Neural crest cell (in vitro differentiated cells): ENCODE measurements around the gene XDH. TPM values are rescaled to one million over a fixed set of nuclear protein-coding genes. Genes with fewer than 3 reads are reported as not detected.
A peak's percentile ranks its signal among the peaks of the same experiment; 100 is the strongest.

Experiments
- DNase-seq: peaks from one replicate; pipeline ENCODE4 v3.0.0; 2021; ENCODE audit warnings: low read depth, mixed read lengths, low spot score
- H3K27ac Mint-ChIP-seq: one replicate; pipeline ENCODE4 v1.8.0; 2021; ENCODE audit warnings: mild to moderate bottlenecking, mixed read lengths; ENCODE audit not compliant: unreplicated experiment
- H3K27me3 Mint-ChIP-seq: 2 replicates; pipeline ENCODE4 v1.8.0; 2021; ENCODE audit warnings: low read depth, mild to moderate bottlenecking, mixed read lengths
- H3K36me3 Mint-ChIP-seq: 2 replicates; pipeline ENCODE4 v1.8.0; 2021; ENCODE audit warnings: low read depth, mild to moderate bottlenecking, mixed read lengths
- H3K4me1 Mint-ChIP-seq: 2 replicates; pipeline ENCODE4 v1.8.0; 2021; ENCODE audit warnings: mixed read lengths
- H3K4me3 Mint-ChIP-seq: one replicate; pipeline ENCODE4 v1.8.0; 2021; ENCODE audit warnings: mild to moderate bottlenecking, mixed read lengths
- H3K9me3 Mint-ChIP-seq: 2 replicates; pipeline ENCODE4 v1.8.0; 2021; ENCODE audit warnings: mixed read lengths
- total RNA-seq: library from RNA; stranded (reverse); gene quantifications from 2 replicates; pipeline ENCODE4 v1.2.1, GENCODE V29; 2021
- TF ChIP-seq, protein P1 (sequence below): fragments of 200-600 bp; sonication (generic); conservative IDR thresholded peaks from 2 replicates; pipeline ENCODE4 v1.5.0; 2021; ENCODE audit warnings: antibody characterized with exemption, mild to moderate bottlenecking

Gene XDH
- total RNA-seq, 1 donor from 2014 or later, result 0.75 TPM

DNA sequence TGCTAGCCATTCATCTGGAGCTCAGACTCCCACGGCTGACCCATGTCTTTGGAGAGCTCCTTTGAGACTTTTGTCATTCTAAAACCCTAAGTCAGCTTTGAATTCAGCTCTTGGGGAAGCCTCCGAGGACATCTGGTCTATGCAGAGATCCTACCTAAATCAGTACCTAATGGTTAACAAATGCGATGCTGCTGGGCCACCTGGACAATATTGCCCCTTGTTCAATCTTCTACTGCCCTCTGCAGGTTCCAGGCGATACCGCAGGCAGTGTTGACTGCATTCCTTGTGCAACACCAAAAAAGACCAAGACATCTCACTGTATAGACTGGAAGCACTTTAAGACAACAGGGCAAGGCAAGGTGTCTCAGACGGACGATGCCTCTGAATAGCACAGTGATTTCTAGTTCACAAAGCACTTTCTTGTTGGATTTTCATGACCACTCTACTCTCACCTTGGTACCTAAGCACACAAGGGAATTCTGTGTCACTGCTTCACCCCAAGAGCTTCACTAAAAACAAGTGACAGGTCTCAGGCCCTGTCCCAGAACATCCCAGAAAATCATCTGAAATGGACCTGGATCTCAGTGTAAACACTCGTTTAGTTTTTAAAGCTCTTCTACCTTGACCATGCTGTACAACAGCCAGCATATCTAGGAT, 80.9 kb downstream of the XDH start:
- H3K4me1 Mint-ChIP-seq, result no peaks in the 10 kb centered on the region
- peaks cover 4% of the 10 kb centered on the region for H3K27me3 Mint-ChIP-seq
- H3K9me3 Mint-ChIP-seq, result no peaks in the 10 kb centered on the region
- H3K4me3 Mint-ChIP-seq, result no peak overlapping the region
- no peaks in the 10 kb centered on the region for H3K36me3 Mint-ChIP-seq
- TF ChIP-seq, protein P1, sequence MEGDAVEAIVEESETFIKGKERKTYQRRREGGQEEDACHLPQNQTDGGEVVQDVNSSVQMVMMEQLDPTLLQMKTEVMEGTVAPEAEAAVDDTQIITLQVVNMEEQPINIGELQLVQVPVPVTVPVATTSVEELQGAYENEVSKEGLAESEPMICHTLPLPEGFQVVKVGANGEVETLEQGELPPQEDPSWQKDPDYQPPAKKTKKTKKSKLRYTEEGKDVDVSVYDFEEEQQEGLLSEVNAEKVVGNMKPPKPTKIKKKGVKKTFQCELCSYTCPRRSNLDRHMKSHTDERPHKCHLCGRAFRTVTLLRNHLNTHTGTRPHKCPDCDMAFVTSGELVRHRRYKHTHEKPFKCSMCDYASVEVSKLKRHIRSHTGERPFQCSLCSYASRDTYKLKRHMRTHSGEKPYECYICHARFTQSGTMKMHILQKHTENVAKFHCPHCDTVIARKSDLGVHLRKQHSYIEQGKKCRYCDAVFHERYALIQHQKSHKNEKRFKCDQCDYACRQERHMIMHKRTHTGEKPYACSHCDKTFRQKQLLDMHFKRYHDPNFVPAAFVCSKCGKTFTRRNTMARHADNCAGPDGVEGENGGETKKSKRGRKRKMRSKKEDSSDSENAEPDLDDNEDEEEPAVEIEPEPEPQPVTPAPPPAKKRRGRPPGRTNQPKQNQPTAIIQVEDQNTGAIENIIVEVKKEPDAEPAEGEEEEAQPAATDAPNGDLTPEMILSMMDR, result peak; percentile 95
- DNase-seq, result peak; percentile 81
- no peak overlapping the region for H3K27ac Mint-ChIP-seq

DNA sequence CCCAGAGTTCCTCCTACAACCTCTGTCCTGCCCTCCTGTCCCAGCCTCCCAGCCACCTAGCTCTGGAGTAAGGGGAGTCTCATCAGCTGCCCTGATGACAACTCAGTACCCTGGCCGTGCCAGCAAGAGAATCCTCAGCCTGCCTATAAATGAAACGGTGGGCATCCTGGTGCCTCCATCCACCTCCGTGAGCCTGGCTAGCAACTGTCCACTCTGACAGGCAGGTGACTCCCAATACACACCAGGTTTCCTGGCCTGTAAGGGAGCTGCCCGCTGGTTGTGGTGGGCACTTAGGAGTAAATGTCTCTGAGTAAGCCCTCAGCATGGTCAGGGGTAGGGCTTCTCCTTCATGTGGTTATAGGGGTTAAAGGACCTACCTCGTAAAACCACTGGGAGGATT, 81.5 kb downstream of the XDH start:
- Mint-ChIP-seq H3K36me3 (no peaks in the 10 kb centered on the region), H3K4me1 (no peaks in the 10 kb centered on the region), H3K9me3 (no peaks in the 10 kb centered on the region), H3K4me3 (no peak overlapping the region), H3K27ac (no peak overlapping the region), H3K27me3 (peaks cover 4% of the 10 kb centered on the region)
- DNase-seq, result no peak
- TF ChIP-seq, protein P1, result no peak

DNA sequence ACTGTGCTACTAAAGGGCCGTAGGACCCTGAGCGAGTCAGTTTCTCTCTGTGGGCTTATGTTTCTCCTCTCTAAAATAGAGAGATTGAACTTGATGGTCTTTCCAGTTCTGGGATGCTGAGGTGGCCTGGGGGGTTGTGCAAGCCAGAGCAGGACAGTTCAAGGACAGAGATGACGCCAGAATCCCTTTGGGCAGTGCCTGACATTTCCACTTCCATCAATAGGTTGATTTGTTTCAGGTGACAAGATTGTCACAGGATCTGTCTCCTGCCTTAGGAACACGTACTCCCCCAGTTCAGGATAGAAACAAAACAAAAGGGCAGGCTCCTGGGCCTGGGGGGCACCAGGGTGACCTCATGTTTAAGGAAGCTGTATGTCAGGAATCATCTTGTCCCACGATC, 82.0 kb downstream of the XDH start:
- Mint-ChIP-seq H3K36me3 (no peaks in the 10 kb centered on the region), H3K27ac (no peak overlapping the region), H3K27me3 (peaks cover 4% of the 10 kb centered on the region), H3K9me3 (no peaks in the 10 kb centered on the region), H3K4me3 (no peak overlapping the region), H3K4me1 (no peaks in the 10 kb centered on the region)
- no peak for DNase-seq
- TF ChIP-seq, protein P1, result no peak

DNA sequence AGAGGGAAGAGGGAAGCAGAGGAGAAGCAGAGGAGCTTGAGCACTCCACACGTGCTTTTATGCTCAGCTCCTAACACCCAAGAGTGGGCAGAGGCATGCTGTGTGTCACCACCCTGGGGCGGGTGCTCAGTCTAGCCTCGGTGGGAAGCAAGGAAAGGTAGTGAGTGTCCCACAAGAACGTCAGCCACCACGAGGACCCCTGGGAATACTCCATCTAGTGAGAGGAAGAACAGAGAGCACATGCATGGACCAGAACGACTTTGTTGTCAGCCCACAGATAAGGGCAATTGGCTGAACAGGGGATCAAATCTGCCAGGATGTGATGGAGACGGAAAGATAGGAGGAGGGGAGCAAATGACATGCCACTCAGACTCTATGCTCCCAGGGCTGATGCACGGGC, 83.4 kb downstream of the XDH start:
- Mint-ChIP-seq H3K27ac (no peak overlapping the region), H3K36me3 (no peaks in the 10 kb centered on the region), H3K27me3 (peaks cover 4% of the 10 kb centered on the region), H3K9me3 (no peaks in the 10 kb centered on the region), H3K4me3 (no peak overlapping the region), H3K4me1 (no peaks in the 10 kb centered on the region)
- DNase-seq, result no peak
- TF ChIP-seq, protein P1, result no peak

DNA sequence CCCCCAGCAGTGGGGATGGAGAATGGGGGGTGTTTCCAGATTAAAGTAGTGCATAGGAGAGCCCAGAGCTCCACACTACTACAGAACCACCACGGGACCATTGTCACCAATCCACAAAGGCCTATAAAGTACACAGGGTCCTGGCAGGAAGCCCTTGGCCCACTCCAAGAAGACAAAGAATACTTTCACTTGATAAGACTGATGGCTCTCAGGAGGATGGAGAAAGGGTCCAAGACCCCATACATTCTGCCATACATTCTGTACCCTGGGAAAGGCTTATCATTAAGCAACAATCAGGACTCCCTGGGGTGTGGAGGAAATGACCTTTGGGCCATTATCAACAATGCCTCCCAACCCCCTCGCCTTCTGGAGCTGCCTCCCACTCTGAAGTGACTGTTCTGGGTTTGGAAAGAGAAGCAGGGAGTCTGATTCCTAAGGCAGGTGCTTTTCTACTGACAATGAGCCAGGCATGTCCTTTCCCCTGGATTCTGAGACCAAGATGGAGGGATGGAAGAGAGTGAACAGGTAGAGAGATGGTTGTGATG, 85.4 kb downstream of the XDH start:
- Mint-ChIP-seq H3K27ac (peak overlapping the region; percentile 81), H3K4me1 (no peaks in the 10 kb centered on the region), H3K27me3 (peaks cover 4% of the 10 kb centered on the region), H3K36me3 (no peaks in the 10 kb centered on the region), H3K9me3 (no peaks in the 10 kb centered on the region), H3K4me3 (no peak overlapping the region)
- DNase-seq, result no peak
- TF ChIP-seq, protein P1, result no peak
